Measurements from ENCODE around the gene CHST11. TPM values are rescaled to one million over a fixed set of nuclear protein-coding genes. Genes with fewer than 3 reads are reported as not detected.

Gene CHST11
- total RNA-seq, 2 donors from 2014 or later, result 2.9 to 4.9 TPM

DNA sequence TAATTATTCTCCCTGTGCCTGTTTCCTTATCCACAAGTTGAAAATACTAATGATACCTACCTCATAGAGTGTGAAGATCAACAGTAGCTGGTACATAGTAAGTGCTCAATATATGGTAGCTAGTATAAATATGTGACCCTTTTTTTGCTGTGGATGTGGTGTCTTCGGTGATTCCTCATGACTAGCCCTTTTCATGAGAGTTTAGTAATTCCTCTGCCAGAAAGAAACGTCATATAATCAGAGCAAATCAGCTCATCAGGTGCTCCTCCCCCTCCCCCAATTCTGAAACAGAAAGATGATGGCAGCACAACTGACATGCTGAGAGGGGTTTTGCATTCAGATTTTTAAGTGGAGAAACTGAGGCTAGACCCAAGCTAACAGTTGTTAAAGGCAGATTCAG lies 290.6 kb downstream of the CHST11 start:
- DNase-seq, result no peak
- Histone ChIP-seq H3K27me3 (no peaks in the 10 kb centered on the region), H3K36me3 (no peaks in the 10 kb centered on the region), H3K4me3 (no peak overlapping the region), H3K9me3 (no peaks in the 10 kb centered on the region), H3K9ac (ENCODE audit: low read depth in 2 of 2, low read length in 2 of 2) (no peak overlapping the region), H3K27ac (no peak overlapping the region), H3K4me1 (no peaks in the 10 kb centered on the region)
- TF ChIP-seq, protein P1, sequence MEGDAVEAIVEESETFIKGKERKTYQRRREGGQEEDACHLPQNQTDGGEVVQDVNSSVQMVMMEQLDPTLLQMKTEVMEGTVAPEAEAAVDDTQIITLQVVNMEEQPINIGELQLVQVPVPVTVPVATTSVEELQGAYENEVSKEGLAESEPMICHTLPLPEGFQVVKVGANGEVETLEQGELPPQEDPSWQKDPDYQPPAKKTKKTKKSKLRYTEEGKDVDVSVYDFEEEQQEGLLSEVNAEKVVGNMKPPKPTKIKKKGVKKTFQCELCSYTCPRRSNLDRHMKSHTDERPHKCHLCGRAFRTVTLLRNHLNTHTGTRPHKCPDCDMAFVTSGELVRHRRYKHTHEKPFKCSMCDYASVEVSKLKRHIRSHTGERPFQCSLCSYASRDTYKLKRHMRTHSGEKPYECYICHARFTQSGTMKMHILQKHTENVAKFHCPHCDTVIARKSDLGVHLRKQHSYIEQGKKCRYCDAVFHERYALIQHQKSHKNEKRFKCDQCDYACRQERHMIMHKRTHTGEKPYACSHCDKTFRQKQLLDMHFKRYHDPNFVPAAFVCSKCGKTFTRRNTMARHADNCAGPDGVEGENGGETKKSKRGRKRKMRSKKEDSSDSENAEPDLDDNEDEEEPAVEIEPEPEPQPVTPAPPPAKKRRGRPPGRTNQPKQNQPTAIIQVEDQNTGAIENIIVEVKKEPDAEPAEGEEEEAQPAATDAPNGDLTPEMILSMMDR (IDR thresholded peaks at IDR 0.05), result no peak
- intact Hi-C loops (cut with DNase I), result no loop called here

- TF ChIP-seq, protein P1 (IDR thresholded peaks at IDR 0.05), result no peak
- intact Hi-C loops (cut with DNase I), result no loop called here
- H3K4me3 ChIP-seq, result no peak overlapping the region
- H3K9me3 ChIP-seq, result no peaks in the 10 kb centered on the region
- H3K9ac ChIP-seq (ENCODE audit: low read depth in 2 of 2, low read length in 2 of 2), result no peak overlapping the region
- H3K27me3 ChIP-seq, result no peaks in the 10 kb centered on the region
- no peaks in the 10 kb centered on the region for H3K4me1 ChIP-seq
- no peak for DNase-seq
- no peaks in the 10 kb centered on the region for H3K36me3 ChIP-seq
- H3K27ac ChIP-seq, result no peak overlapping the region
These were observed 291.2 kb downstream of the CHST11 start for GRCh38 chr12:104747955-104748354.

DNA sequence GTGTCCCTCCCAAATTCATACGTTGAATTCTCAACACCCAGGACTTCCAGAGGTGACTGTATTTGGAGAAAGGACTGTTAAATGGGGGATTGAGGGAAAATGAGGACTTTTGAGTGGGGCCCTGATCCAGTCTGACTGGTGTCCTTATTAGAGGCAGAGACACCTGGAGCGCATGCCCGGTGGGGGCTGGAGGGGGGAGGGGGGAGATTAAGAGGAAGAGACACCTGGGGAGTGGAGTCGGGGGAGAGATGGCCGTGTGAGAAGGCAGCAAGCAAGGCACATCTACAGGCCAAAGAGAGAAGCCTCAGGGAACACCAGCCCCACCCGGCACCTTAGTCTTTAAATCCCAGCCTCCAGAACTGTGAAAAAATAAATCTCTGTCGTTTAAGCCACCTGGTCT lies 291.6 kb downstream of the CHST11 start:
- intact Hi-C loops (cut with DNase I), result no loop called here
- DNase-seq, result no peak
- Histone ChIP-seq H3K36me3 (no peaks in the 10 kb centered on the region), H3K4me1 (no peaks in the 10 kb centered on the region), H3K27ac (no peak overlapping the region), H3K4me3 (no peak overlapping the region), H3K27me3 (no peaks in the 10 kb centered on the region), H3K9ac (ENCODE audit: low read depth in 2 of 2, low read length in 2 of 2) (no peak overlapping the region), H3K9me3 (no peaks in the 10 kb centered on the region)
- TF ChIP-seq, protein P1 (IDR thresholded peaks at IDR 0.05), result no peak

- intact Hi-C loops (cut with DNase I), result no loop called here
- H3K27ac ChIP-seq, result no peak overlapping the region
- DNase-seq, result no peak
These were observed 292.0 kb downstream of the CHST11 start for GRCh38 chr12:104748790-104749189.

DNA sequence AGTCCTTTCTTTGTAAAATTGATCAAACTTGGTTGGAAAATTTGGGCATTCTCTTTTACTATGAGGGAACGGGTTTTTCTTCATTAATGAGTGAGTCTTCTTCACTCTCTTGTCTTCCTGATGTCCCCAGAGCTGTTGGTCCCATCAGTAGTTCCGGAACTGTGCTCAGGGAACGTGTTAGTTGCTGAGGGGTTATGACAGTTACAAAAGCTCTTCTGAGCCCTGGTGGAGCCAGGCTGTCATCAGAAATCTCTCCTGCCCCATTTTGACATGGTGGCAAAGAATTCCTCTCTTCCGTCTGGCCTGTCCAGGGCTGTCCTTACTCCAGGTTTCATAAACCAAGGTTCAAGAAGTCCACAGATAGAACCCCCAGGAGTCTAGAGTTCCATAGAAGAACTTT lies 292.8 kb downstream of the CHST11 start:
- no peak overlapping the region for H3K4me3 ChIP-seq
- no peaks in the 10 kb centered on the region for H3K4me1 ChIP-seq
- no peak overlapping the region for H3K27ac ChIP-seq
- no peak for DNase-seq
- intact Hi-C loops (cut with DNase I), result no loop called here
- H3K27me3 ChIP-seq, result no peaks in the 10 kb centered on the region
- TF ChIP-seq, protein P1 (IDR thresholded peaks at IDR 0.05), result no peak
- H3K36me3 ChIP-seq, result no peaks in the 10 kb centered on the region
- no peaks in the 10 kb centered on the region for H3K9me3 ChIP-seq
- no peak overlapping the region for H3K9ac ChIP-seq (ENCODE audit: low read depth in 2 of 2, low read length in 2 of 2)

More at GRCh38 chr12:104748790-104749189, 292.0 kb downstream of the CHST11 start:
- Histone ChIP-seq H3K27me3 (no peaks in the 10 kb centered on the region), H3K9me3 (no peaks in the 10 kb centered on the region), H3K9ac (ENCODE audit: low read depth in 2 of 2, low read length in 2 of 2) (no peak overlapping the region), H3K4me3 (no peak overlapping the region), H3K4me1 (no peaks in the 10 kb centered on the region), H3K36me3 (no peaks in the 10 kb centered on the region)
- TF ChIP-seq, protein P1 (IDR thresholded peaks at IDR 0.05), result no peak

GRCh38 chr12:104750061-104750460 lies 293.3 kb downstream of the CHST11 start:
- Histone ChIP-seq H3K27me3 (no peaks in the 10 kb centered on the region), H3K9me3 (no peaks in the 10 kb centered on the region), H3K36me3 (no peaks in the 10 kb centered on the region), H3K27ac (no peak overlapping the region), H3K4me3 (no peak overlapping the region), H3K4me1 (no peaks in the 10 kb centered on the region), H3K9ac (ENCODE audit: low read depth in 2 of 2, low read length in 2 of 2) (no peak overlapping the region)
- intact Hi-C loops (cut with DNase I), result no loop called here
- TF ChIP-seq, protein P1 (IDR thresholded peaks at IDR 0.05), result no peak
- DNase-seq, result no peak
